GM12864 (cell line): ENCODE measurements around the gene UBA7.
"Not testable (repeated sequence)": the region's sequence is repeated elsewhere in the genome, so short reads cannot be mapped to it uniquely, and the experiment has no call there.

Experiments used
- DNase-seq: peaks from one replicate; pipeline ENCODE4 v3.0.0-alpha.2; 2011; ENCODE audit warnings: low read depth
- H3K4me3 ChIP-seq: 2 replicates; pipeline ENCODE4 v1.5.1; 2011; ENCODE audit warnings: mild to moderate bottlenecking, low read depth, low read length, control low read depth
- TF ChIP-seq, protein P1 (sequence below): IDR thresholded peaks from 2 replicates; pipeline ENCODE4 v1.5.1; 2011; ENCODE audit warnings: low read depth, mild to moderate bottlenecking, moderate library complexity, low read length, control low read depth, inconsistent platforms; ENCODE audit errors: missing control alignments

The UBA7 gene

DNA sequence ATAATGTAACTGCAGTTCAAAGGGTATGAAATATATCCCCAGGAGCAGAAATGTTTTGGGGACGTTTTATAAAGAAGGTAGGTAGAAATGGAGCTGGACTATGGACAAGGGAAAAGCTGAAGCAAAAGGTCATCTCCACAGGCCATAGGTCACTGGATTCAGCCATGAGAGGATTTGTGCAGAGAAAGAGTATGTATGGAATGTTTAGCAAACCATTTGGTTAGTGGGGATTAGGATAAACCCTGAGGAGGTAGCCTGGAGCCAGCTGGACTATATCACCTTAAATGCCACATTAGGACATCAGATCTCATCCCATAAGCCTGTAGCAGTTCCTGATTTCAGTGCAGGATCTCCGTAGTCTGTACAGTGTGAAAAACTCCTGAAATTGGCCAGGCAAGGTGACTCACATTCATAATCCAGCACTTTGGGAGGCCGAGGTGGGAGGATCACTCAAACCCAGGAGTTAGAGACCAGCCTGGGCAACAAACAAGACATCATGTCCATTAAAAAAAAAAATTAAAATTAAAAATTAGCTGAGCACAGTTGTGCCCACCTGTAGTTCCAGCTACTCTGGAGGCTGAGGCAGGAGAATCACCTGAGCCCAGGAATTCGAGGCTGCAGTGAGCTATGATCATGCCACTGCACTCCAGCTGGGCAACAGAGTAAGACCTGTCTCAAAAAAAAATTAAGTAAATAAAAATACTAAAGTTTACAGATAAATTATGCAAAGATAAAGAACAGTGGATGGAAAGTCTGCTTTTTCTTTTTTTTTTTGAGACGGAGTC lies 32.1 kb downstream of the UBA7 start:
- TF ChIP-seq, protein P1, sequence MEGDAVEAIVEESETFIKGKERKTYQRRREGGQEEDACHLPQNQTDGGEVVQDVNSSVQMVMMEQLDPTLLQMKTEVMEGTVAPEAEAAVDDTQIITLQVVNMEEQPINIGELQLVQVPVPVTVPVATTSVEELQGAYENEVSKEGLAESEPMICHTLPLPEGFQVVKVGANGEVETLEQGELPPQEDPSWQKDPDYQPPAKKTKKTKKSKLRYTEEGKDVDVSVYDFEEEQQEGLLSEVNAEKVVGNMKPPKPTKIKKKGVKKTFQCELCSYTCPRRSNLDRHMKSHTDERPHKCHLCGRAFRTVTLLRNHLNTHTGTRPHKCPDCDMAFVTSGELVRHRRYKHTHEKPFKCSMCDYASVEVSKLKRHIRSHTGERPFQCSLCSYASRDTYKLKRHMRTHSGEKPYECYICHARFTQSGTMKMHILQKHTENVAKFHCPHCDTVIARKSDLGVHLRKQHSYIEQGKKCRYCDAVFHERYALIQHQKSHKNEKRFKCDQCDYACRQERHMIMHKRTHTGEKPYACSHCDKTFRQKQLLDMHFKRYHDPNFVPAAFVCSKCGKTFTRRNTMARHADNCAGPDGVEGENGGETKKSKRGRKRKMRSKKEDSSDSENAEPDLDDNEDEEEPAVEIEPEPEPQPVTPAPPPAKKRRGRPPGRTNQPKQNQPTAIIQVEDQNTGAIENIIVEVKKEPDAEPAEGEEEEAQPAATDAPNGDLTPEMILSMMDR = no peak
- DNase-seq = no peak
- no peak overlapping the region for H3K4me3 ChIP-seq

GRCh38 chr3:49780975-49781365 lies 32.8 kb downstream of the UBA7 start:
- DNase-seq, H3K4me3 ChIP-seq: not testable (repeated sequence)

DNA sequence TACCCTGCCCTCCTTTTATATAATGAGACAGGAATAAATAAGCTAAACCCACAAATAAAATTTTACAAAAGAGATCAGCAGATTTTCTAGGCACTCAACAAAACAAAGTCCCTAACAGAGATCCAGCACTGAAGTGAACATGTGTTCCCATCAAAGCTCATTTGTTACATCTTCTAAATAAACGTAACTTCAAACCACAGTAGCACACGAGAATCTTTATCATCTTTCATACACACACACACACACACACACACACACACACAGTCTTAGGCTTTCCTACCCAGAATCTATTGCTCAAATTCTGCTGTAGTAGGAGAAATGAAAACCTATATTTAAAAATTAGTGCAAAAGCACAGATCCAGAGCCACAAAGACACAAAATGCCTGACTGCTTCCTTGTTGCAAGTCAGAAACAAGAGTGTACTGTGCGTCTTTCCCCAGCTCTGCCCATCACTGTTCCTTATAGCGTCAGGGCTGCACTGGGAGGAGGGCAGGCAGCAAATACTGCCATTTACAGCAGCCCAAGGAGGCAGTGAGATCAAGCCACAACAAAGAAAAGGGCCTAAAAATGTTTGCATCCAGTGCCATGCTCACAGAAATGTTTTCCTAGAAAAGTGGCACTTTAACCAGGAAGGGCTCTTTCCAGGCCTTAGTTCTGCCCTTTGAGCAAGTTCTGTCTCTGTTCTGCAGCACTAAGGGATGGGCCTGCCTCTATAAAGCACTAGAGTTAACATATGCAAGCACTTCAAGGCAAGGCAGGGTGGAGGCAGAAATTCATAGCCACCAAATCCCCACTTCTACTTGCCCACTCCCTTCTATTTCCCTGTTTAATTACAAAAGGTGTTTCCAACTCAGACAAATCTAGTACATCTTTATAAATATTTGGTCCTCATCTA lies 33.4 kb downstream of the UBA7 start:
- no peak for DNase-seq
- TF ChIP-seq, protein P1 = no peak
- H3K4me3 ChIP-seq = no peak overlapping the region

DNA sequence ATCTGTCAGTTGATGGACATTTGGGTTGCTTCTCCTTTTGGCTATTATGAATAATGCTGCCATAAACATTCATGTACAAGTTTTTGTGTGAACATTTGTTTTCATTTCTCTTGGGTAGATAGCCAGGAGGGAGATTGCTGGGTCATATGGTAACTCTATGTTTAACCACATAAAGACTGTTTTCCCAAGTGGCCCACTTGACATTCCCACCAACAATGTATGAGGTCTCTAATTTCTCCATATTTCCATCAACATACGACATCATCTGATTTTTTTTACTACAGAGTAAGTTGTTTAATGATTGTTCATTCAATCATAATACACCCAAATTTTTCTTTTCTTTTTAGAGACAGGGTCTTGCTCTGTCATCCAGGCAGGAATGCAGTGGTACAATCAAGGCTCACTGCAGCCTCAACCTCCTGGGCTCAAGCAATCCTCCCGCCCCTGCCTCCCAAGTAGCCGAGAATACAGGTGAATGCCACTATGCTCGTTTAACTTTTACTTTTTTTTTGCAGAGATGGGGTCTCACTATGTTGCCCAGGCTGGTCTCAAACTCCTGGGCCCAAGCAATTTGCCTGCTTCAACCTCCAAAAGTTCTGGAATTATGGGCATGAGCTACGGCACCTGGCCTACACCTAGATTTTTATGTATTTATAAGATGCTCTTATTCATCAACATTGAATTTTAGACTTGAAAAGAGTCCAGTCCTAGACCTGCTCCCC lies 34.2 kb downstream of the UBA7 start:
- no peak for DNase-seq
- TF ChIP-seq, protein P1 = no peak
- H3K4me3 ChIP-seq = no peak overlapping the region

GRCh38 chr3:49776101-49776500 lies 37.7 kb downstream of the UBA7 start:
- DNase-seq, H3K4me3 ChIP-seq: not testable (repeated sequence)

- DNase-seq = no peak
- TF ChIP-seq, protein P1 = no peak
- H3K4me3 ChIP-seq = no peak overlapping the region
Measured at GRCh38 chr3:49775538-49775937, 38.2 kb downstream of the UBA7 start.

DNA sequence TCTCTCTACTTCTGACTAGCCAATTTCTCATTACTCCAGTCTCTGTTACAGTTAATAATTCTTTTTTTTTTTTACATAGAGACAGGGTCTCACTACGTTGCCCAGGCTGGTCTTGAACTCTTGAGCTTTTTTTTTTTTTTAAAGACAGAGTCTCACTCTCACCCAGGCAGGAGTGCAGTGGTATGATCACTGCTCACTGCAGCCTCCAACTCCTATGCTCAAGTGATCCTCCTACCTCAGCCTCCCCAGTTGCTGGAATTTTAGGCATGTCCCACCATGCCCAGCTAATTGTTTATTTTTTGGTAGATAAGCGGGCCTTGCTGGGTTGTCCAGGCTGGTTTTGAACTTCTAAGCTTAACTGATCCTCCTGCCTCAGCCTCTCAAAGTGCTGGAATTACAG lies 41.0 kb downstream of the UBA7 start:
- no peak overlapping the region for H3K4me3 ChIP-seq
- TF ChIP-seq, protein P1 = no peak
- DNase-seq = no peak
